Measurements from ENCODE around the gene PSMA1. TPM values are rescaled to one million over a fixed set of nuclear protein-coding genes. Genes with fewer than 3 reads are reported as not detected.
"Not testable (repeated sequence)": the region's sequence is repeated elsewhere in the genome, so short reads cannot be mapped to it uniquely, and the experiment has no call there.

The PSMA1 gene
- 100 to 1,000 TPM; 140 to 166 TPM for total RNA-seq
- 29.1 to 29.2 reads per million in 2 donors for total RNA-seq

DNA sequence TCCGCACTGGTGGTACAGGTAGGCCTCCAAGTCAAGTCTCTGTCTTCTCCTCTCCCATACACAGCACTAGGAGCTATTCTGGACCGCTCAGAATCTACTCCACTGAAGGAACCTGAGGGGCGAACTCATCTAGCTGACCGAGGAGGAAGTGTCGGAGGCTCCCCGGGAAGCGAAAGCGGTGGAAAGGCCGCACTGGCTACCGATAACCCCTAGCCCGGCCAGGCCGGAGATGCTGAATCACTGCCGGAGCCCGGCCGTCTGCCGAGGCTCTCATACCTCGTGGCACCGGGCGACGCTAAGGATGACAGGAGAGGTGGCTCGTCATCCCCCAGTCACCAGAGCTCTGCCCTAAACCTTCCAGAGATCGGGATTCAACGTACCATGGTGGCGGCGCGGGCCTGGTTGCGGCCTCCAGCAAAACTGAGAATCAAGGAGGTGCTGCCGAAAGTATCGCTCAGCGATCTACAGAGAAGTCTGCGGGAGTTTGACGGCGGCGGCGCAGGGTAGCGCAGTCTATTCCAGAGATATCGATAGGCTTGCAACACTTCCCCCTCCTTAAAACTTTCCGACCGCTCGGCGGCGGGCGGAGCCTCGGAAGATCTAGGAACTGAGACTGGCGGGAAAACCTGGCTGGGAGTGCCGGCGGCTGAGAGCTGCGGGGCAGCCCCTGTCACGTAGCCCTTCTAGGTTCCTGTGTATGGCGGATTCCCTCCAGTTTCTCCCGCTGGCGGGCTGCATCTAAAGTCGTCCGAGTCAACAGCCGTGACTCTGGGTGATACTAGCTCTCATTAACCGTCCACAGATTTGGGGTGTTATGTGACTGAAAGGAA lies at the start of gene PSMA1:
TSS of gene PSMA1 (minus strand) at position 470 of the 830 bp plus-strand sequence. CDS start at position 383, 87 bp downstream.
- Mint-ChIP-seq H3K36me3 (ENCODE audit: low read depth) (no peaks in the 10 kb centered on the region), H3K4me1 (peaks cover 24% of the 10 kb centered on the region), H3K27me3 (no peaks in the 10 kb centered on the region), H3K4me3 (peak within 1 kb of the TSS; percentile 93), H3K27ac (peak within 1 kb of the TSS; percentile 97)
- ATAC-seq (peak; percentile 94), DNase-seq (peak; percentile 78 to 88 (median 84))
- no peaks in the 10 kb centered on the region for H3K9me3 ChIP-seq (ENCODE audit: control insufficient read depth, low read length, poor library complexity, severe bottlenecking)

DNA sequence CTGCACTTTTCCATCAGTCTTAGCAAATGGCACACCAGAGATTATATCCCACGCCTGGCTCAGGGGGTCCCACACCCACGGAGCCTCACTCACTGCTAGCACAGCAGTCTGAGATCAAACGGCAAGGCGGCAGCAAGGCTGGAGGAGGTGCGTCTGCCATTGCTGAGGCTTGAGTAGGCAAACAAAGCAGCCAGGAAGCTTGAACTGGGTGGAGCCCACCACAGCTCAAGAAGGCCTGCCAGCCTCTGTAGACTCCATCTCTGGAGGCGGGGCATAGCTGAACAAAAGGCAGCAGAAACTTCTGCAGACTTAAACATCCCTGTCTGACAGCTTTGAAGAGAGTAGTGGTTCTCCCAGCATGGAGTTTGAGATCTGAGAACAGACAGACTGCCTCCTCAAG lies 49.3 kb upstream of the PSMA1 start:
- H3K4me3 Mint-ChIP-seq = peak overlapping the region; percentile 3
- peak in 1 of 3 donors; percentile 21 for DNase-seq
- H3K27ac Mint-ChIP-seq = peak overlapping the region; percentile 85
- H3K27me3 Mint-ChIP-seq; ATAC-seq; H3K9me3 ChIP-seq (ENCODE audit: control insufficient read depth, low read length, poor library complexity, severe bottlenecking): not testable (repeated sequence)
- H3K36me3 Mint-ChIP-seq (ENCODE audit: low read depth) = peaks cover 10% of the 10 kb centered on the region
- H3K4me1 Mint-ChIP-seq = peaks cover 19% of the 10 kb centered on the region

DNA sequence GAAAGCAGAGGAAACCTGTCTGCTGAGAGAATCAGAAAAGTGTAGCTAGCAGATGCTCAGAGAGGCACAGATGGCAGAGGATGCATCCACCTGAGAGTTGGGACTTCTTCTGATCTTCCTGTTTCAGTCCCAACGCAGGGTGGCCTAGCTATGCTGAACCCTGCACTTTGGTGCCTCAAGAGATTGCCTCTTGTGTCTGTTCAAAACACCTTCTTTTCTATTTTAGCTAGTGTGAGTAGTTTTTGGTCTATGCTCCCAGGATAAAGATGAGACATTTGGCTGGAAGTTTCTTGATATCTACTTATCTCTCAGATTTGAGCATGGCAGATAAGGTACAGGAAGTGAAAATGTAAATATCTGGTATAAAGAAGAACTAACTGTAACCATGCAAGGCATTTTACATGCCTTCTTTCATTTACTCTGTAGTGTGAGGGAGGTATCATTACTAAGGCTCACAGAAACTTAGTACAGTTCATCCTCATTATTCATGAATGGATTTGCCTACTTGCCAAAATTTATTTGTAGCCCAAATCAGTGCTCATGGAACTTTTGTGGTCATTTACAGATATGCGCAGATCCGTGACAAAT lies 47.0 kb upstream of the PSMA1 start:
- peaks cover 19% of the 10 kb centered on the region for H3K4me1 Mint-ChIP-seq
- H3K36me3 Mint-ChIP-seq (ENCODE audit: low read depth) = peaks cover 10% of the 10 kb centered on the region
- H3K27ac Mint-ChIP-seq = peak overlapping the region; percentile 24
- DNase-seq = no peak
- no peaks in the 10 kb centered on the region for H3K27me3 Mint-ChIP-seq
- no peaks in the 10 kb centered on the region for H3K9me3 ChIP-seq (ENCODE audit: control insufficient read depth, low read length, poor library complexity, severe bottlenecking)
- ATAC-seq = no peak
- H3K4me3 Mint-ChIP-seq = no peak overlapping the region

DNA sequence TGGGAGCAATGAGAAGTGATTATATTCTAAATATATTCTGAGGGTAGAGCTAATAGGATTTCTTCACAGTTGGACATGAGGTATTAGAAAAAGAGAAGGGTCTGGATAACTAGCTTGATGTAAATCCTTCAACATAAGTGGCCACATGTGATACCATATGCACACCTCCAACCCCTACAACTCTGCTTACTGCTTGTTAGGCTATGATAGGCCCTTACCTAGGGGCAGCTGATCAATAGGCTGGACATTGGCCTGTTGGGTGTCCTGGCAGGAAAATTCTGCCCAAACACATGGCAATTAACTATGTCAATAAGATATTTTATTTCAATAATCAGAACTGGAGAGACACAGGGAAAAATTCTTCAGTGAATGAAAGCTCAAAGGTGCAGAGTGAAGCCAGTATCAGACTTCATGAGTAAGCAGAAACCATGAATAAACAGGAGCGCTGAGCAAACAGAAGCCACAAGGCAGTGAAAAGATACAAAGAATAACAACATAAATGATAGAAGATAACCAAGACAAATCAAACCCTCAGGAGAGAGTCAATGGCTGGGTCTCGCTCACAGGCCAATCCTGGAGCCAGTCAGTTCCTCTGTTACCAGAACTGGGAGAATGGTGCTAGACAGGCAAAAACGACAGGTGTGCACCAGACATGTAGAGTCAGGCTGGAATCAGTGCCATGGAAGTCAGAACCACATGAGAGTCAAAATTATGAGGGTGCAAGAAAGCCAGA lies 46.3 kb upstream of the PSMA1 start:
- H3K36me3 Mint-ChIP-seq (ENCODE audit: low read depth) = peaks cover 9% of the 10 kb centered on the region
- H3K4me3 Mint-ChIP-seq = no peak overlapping the region
- peaks cover 20% of the 10 kb centered on the region for H3K4me1 Mint-ChIP-seq
- no peaks in the 10 kb centered on the region for H3K27me3 Mint-ChIP-seq
- ATAC-seq (no peak), DNase-seq (no peak)
- H3K27ac Mint-ChIP-seq = peak overlapping the region; percentile 24
- H3K9me3 ChIP-seq (ENCODE audit: control insufficient read depth, low read length, poor library complexity, severe bottlenecking) = no peaks in the 10 kb centered on the region

DNA sequence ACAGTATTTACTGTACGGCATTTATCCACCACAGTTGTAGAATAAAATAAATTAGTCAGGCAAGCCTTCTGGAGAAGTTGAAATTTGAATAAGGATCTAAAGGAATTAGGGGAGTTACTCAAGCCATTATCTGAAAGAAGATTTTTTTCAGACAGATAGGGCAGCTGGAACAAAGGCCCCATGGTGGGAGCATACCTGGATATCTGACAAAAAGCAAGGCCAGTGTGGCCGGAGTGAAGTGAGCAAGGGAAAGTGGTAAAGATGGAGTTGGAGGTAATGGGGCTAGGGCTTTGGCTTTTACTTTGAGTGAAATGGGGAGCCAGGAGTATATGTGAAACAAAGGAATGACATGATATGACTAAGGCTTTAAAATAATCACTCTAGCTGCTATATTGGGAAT lies 45.7 kb upstream of the PSMA1 start:
- no peaks in the 10 kb centered on the region for H3K9me3 ChIP-seq (ENCODE audit: control insufficient read depth, low read length, poor library complexity, severe bottlenecking)
- DNase-seq (no peak), ATAC-seq (no peak)
- no peak overlapping the region for H3K4me3 Mint-ChIP-seq
- no peaks in the 10 kb centered on the region for H3K27me3 Mint-ChIP-seq
- peak overlapping the region; percentile 53 for H3K27ac Mint-ChIP-seq
- H3K36me3 Mint-ChIP-seq (ENCODE audit: low read depth) = peaks cover 9% of the 10 kb centered on the region
- H3K4me1 Mint-ChIP-seq = peaks cover 24% of the 10 kb centered on the region

DNA sequence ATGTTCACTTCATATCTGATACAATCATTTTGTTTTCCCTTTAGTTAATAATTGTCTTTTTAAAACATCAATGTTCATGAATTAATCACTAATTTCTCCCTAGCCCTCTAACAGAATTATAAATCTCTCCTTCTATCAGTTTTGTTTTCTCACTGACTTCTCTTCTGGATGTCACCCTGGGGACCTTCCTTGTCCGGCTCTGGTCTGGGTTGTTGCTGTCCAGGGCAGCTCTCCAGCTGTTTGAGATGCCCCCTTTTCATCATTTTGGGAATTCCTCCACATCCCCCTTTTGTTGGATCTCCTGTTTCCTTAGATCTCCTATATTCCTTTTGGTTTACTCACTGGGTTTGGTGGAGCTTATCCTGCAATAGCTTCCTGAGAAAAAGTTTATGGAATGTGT lies 35.6 kb upstream of the PSMA1 start:
- ATAC-seq (no peak), DNase-seq (no peak)
- Mint-ChIP-seq H3K27me3 (no peaks in the 10 kb centered on the region), H3K27ac (peak overlapping the region; percentile 94), H3K4me3 (no peak overlapping the region), H3K4me1 (peaks cover 24% of the 10 kb centered on the region), H3K36me3 (ENCODE audit: low read depth) (peaks cover 4% of the 10 kb centered on the region)
- no peaks in the 10 kb centered on the region for H3K9me3 ChIP-seq (ENCODE audit: control insufficient read depth, low read length, poor library complexity, severe bottlenecking)

DNA sequence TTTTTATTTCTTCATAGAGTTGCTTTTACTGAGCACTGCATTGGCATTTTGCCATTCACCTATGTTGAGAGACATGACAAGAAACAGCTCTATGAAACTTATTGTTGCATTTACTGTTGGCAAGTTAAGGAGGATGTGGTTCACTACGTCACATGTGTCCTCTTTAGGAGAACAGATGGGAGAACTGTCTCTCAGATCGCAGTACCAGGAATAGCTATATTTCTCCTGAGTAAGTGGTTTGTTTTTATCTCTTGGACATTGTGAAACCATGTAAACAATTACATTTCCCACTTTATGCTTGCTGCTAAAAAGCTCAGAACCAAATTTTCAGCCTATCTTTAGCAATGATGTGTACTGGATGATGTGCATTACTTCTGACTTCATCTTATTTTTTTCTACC lies 34.8 kb upstream of the PSMA1 start:
- no peaks in the 10 kb centered on the region for H3K27me3 Mint-ChIP-seq
- peaks cover 4% of the 10 kb centered on the region for H3K36me3 Mint-ChIP-seq (ENCODE audit: low read depth)
- DNase-seq (peak in 1 of 3 donors; percentile 7), ATAC-seq (peak; percentile 95)
- peak overlapping the region; percentile 15 for H3K4me3 Mint-ChIP-seq
- H3K9me3 ChIP-seq (ENCODE audit: control insufficient read depth, low read length, poor library complexity, severe bottlenecking) = no peaks in the 10 kb centered on the region
- H3K4me1 Mint-ChIP-seq = peaks cover 26% of the 10 kb centered on the region
- H3K27ac Mint-ChIP-seq = peak overlapping the region; percentile 94

DNA sequence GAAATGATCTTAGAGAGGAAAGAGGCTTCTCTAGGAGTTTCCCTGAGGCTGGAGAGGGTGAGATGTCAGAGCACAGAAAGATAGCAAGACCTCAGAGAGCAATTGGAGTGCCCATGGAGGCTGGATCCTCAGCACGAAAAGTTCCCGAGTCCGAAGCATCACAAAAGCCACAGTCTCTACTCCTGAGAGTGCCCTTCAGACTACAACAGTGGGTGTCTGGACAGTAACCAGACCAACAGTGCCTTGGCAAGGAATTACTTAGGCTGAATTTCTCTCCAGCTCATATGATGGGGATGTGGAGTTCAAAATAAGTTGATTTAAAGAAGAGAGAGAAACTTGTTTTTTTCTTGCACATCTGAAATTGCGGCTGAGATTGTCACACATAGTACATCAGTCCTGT lies 31.9 kb upstream of the PSMA1 start:
- H3K36me3 Mint-ChIP-seq (ENCODE audit: low read depth) = no peaks in the 10 kb centered on the region
- H3K4me3 Mint-ChIP-seq = no peak overlapping the region
- no peaks in the 10 kb centered on the region for H3K27me3 Mint-ChIP-seq
- H3K9me3 ChIP-seq (ENCODE audit: control insufficient read depth, low read length, poor library complexity, severe bottlenecking) = no peaks in the 10 kb centered on the region
- DNase-seq (no peak), ATAC-seq (no peak)
- H3K4me1 Mint-ChIP-seq = peaks cover 27% of the 10 kb centered on the region
- no peak overlapping the region for H3K27ac Mint-ChIP-seq

DNA sequence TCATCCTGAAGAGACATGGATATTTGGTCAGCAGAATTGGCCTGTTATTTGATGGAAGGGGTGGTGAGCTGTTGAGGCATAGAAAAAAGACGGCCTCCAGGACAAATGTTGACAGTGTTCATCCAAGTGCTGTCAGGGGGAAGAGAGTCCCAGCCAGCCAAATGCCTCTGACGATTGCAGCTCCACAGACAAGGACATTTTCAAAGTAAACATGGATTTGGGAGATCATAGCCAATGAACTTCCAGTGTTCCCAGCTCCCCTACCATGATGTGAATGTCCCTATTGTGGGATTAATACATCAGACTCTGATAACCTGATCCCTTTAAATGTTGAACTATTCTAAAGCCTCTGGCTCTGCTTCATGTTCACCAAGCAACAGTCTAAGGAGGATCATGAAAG lies 31.2 kb upstream of the PSMA1 start:
- no peak overlapping the region for H3K27ac Mint-ChIP-seq
- H3K4me1 Mint-ChIP-seq = peaks cover 27% of the 10 kb centered on the region
- no peaks in the 10 kb centered on the region for H3K36me3 Mint-ChIP-seq (ENCODE audit: low read depth)
- H3K4me3 Mint-ChIP-seq = no peak overlapping the region
- H3K9me3 ChIP-seq (ENCODE audit: control insufficient read depth, low read length, poor library complexity, severe bottlenecking) = no peaks in the 10 kb centered on the region
- ATAC-seq (no peak), DNase-seq (no peak)
- H3K27me3 Mint-ChIP-seq = no peaks in the 10 kb centered on the region

DNA sequence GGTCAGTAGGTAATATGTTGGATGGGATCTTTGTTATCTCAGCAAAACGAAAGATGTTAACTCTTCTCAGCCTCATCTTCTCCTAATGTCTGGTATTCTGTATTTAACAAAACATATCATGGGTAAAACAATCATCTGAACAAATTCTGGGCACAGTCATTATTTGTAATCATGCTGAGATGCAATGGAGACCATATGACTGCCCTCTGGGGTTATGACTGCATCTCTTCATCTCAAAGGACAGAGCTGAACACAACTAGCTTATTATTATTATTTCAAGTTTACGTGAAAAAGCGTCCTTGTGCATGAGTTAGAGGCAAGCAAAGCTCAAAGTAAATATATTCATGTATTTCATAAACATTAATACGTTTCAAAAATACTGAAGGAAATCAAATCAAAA lies 29.7 kb upstream of the PSMA1 start:
- no peaks in the 10 kb centered on the region for H3K36me3 Mint-ChIP-seq (ENCODE audit: low read depth)
- H3K27ac Mint-ChIP-seq = no peak overlapping the region

DNA sequence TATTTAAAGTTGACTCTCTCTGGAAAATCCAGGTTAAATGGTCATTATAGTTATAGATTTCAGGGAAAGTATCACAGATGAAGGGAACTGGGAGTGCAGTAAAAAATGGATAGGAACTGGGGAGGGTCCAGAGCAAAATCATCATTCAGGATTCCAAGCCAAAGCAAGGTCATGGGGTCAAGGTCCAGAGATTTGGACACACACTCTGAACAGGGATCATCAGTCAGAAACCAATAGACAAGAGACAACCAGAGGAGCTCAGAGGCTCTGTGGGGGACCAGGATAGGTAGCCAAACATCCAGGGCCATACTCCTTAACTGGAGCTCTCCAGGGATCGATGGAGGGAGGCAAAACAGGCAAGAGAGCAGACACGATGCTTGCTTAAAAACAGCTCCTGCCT lies 27.3 kb upstream of the PSMA1 start:
- Mint-ChIP-seq H3K36me3 (ENCODE audit: low read depth) (no peaks in the 10 kb centered on the region), H3K27me3 (no peaks in the 10 kb centered on the region), H3K27ac (peak overlapping the region; percentile 82), H3K4me3 (no peak overlapping the region), H3K4me1 (peaks cover 7% of the 10 kb centered on the region)
- DNase-seq (no peak), ATAC-seq (no peak)
- H3K9me3 ChIP-seq (ENCODE audit: control insufficient read depth, low read length, poor library complexity, severe bottlenecking) = no peaks in the 10 kb centered on the region

More for the DNA sequence above, 29.7 kb upstream of the PSMA1 start:
- ATAC-seq = no peak
- Mint-ChIP-seq H3K27me3 (no peaks in the 10 kb centered on the region), H3K4me1 (peaks cover 19% of the 10 kb centered on the region), H3K4me3 (no peak overlapping the region)
- no peaks in the 10 kb centered on the region for H3K9me3 ChIP-seq (ENCODE audit: control insufficient read depth, low read length, poor library complexity, severe bottlenecking)
- no peak for DNase-seq

DNA sequence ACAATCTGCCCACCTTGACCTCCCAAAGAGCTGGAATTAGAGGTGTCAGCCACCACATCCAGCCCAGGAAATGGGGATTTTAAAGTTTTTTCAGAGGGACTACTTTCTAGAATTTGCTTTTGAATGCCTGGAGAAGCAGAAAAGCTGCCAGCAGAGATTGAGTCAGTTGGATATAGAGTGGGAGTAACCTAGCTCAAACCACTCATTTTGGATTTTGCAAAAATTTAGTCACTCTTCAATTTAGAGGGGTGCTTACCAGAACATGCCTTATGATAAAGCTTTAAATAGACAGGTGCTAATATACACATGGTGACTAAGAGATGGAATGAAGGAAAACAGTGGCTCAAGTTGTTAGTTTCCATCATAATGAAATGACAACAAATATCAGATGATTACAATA lies 26.5 kb upstream of the PSMA1 start:
- ATAC-seq (no peak), DNase-seq (no peak)
- Mint-ChIP-seq H3K27me3 (no peaks in the 10 kb centered on the region), H3K36me3 (ENCODE audit: low read depth) (no peaks in the 10 kb centered on the region), H3K4me1 (peaks cover 7% of the 10 kb centered on the region), H3K27ac (no peak overlapping the region), H3K4me3 (no peak overlapping the region)
- H3K9me3 ChIP-seq (ENCODE audit: control insufficient read depth, low read length, poor library complexity, severe bottlenecking) = no peaks in the 10 kb centered on the region

DNA sequence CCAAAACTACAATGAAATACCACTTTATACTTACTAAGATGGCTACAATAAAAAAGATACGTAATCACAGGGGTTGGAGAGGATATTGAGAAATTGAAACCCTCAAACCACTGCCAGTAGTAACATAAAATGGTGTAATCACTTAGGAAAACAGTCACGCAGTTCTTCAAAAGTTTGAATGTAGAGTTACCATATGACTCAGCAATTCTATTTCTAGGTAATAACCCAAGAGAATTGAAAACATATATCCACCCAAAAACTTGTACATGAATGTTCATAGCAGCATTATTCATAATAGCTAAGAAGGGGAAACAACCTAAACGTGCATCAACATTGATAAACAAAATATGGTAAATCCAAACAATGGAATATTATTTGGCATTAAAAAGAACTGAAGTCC lies 24.4 kb upstream of the PSMA1 start:
- no peak for DNase-seq
- no peaks in the 10 kb centered on the region for H3K9me3 ChIP-seq (ENCODE audit: control insufficient read depth, low read length, poor library complexity, severe bottlenecking)
- Mint-ChIP-seq H3K4me3 (no peak overlapping the region), H3K27ac (no peak overlapping the region), H3K27me3 (no peaks in the 10 kb centered on the region), H3K36me3 (ENCODE audit: low read depth) (no peaks in the 10 kb centered on the region), H3K4me1 (peaks cover 7% of the 10 kb centered on the region)
- no peak for ATAC-seq

Measured in T-helper 17 cell (primary cell).